GM12873 (cell line): Measurements from ENCODE around the gene PTPRN2.

Source experiments
- TF ChIP-seq, protein P1 (sequence below): IDR thresholded peaks from 2 replicates; pipeline ENCODE4 v1.5.1; 2012; ENCODE audit warnings: low read depth, mild to moderate bottlenecking, moderate library complexity, low read length, control low read depth; ENCODE audit not compliant: insufficient read depth; ENCODE audit errors: missing control alignments

Gene PTPRN2

DNA sequence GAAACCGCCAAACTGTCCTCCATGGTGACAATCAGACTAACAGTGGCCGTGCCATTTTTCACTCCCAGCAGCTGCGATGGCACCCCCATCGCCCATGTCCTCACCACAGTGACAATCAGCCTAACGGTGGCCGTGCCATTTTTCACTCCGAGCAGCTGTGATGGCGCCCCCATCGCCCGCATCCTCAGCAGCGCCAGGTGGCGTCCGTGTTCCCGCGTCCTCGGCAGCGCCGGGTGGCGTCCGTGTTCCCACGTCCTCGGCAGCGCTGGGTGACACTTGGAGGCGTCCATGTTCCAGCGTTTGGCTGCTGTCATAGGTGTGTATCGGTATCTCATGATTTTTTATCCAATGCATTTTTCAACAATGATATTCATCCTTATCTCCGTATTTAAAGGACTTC lies 267.3 kb downstream of the PTPRN2 start:
- TF ChIP-seq, protein P1, sequence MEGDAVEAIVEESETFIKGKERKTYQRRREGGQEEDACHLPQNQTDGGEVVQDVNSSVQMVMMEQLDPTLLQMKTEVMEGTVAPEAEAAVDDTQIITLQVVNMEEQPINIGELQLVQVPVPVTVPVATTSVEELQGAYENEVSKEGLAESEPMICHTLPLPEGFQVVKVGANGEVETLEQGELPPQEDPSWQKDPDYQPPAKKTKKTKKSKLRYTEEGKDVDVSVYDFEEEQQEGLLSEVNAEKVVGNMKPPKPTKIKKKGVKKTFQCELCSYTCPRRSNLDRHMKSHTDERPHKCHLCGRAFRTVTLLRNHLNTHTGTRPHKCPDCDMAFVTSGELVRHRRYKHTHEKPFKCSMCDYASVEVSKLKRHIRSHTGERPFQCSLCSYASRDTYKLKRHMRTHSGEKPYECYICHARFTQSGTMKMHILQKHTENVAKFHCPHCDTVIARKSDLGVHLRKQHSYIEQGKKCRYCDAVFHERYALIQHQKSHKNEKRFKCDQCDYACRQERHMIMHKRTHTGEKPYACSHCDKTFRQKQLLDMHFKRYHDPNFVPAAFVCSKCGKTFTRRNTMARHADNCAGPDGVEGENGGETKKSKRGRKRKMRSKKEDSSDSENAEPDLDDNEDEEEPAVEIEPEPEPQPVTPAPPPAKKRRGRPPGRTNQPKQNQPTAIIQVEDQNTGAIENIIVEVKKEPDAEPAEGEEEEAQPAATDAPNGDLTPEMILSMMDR: no peak

DNA sequence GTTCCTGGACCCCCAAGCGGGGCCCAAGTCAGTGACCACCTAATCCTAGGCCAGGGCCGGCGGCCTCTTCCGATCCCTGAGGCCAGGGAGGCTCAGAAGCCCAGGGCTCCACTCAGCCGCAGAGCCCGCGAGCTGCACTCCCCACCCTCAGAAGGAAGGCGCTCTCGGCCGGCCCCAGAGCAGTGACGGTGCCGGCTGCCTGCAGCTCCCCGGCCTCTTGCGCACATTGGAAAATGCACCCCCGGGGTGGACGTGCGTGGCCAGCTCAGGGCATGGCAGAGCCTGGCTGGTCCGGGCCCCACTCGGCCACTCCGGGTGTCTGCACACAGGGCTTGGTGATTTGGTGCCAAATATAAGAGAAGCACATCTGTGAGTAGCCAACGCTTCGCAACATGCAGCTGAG lies 269.1 kb downstream of the PTPRN2 start:
- TF ChIP-seq, protein P1: no peak

DNA sequence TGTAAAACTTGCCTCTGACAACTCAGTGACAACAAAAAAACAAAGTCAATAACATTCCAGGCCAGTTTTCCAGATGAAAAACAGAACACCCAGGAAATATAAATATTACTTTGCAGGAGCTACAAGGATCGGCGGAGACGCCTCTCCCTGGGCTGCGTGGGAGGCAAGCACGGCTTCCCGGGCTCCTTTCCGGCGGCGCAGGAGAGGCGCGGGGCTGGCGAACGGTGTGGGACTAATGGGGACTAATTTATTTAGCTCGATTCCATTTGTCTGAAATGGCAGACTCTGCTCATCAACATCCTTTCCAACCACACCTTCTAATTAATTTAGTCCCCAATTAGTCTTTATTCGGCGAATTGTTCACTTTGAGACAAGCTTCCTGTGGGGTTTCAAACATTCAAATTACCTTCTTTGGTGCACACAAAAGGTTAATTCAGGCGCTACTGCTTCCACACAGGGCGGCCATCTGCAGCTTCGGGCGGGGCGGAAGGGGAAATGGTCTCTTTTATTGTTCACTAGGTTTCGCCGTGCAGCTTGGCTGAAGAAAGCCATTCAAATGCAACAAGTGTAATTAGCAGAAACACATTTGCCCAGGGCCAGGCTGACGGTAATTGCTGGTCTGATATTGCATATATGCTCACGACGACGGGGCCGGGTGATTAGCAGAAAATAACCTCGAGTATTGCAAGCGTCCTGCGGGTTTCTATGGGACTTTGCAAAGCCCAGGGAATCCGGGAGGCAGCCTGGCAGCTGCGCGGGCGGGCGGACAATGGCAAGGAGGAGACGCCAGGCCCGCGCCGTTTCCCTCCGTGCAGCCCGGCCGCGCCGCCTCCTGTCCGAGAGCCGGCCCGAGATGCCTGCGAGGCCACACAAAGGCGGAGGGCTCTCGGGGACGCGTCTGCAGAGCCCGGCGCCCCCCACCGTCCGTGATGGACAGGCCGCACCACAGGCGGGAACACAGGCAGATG lies 270.1 kb downstream of the PTPRN2 start:
- TF ChIP-seq, protein P1: no peak

DNA sequence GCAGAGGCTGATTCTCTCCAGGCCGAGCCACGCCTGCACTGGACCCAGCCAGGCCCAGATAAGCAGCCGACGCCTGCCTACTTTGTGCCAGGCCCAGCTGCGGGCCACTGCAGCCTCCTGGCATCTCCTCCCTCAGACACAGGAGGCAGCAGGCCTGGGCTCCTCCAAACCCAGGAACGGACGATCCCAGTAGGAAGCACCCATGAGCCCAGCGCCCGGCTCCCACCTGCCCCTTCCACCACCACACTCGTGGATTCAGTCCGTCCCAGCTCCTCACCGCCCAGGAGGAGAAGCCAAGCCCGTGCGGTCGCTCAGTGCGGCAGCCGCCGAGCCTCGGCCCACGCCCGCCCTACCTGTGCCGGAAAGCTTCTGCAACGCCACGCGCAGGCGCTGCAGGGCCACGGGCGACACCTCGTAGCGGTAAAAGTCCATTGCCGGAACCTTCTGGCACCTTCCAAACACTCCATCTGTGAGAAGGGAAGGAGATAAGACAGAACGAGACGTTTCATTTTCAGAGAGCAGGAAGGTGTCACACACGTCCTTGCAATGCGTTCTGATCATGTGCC lies 271.1 kb downstream of the PTPRN2 start:
- TF ChIP-seq, protein P1: no peak

DNA sequence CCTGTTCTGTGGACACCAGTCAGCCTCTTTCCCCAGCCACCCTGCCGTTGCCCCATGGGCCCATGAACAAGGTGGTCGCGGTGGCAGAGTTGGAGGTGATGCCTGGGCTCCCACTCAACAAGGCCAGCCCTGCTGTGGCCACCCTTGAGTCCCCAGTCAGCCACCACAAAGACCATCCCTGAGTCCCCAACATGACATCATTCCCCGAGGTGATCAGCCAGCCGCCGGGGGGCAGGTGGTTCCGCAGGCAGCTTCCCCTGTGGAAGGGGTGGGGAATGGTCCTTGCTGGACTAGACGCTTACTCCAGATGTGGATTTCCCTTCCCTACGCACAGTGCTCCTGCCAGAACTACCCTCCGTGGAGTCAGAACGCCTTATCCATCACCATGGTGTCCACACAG lies 271.7 kb downstream of the PTPRN2 start:
- TF ChIP-seq, protein P1: no peak

DNA sequence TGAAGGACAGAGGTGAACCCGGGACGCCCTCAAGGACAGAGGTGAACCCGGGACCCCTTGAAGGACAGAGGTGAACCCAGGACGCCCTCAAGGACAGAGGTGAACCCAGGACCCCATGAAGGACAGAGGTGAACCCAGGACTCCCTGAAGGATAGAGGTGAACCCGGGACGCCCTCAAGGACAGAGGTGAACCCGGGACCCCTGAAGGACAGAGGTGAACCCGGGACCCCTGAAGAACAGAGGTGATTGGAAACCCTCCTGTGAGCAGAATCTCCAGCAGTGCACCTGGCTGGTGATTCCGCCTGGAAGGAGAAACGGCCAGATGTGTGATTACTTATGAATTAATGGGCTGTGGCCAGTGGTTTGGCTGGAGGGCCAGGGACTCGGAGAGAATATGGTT lies 272.3 kb downstream of the PTPRN2 start:
- TF ChIP-seq, protein P1: no peak

DNA sequence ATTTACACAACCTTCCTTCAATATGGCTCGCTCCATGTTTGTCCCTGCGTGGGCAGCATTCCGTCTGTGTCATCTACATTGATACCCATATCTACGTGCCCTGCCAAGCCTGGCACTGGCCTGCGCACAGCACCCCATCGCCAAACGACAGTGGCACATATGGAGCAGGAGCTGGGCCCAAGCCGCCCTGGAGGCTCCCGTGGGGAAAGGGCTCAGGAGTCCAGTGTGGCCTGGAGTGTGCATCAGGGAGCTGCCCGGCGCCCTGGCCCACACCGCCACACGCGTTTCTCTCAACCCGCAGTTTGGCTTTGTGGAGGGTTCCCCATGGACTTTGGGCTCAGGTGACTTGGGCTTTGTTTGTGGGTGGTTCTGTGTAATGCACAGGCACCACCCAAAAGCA lies 273.2 kb downstream of the PTPRN2 start:
- TF ChIP-seq, protein P1: no peak
